ENCODE results near the gene TENT4A. TPM values are rescaled to one million over a fixed set of nuclear protein-coding genes. Genes with fewer than 3 reads are reported as not detected.

TENT4A gene
- total RNA-seq, 6 experiments from 2014 or later, result 19.8 to 23.8 (median 21.7) TPM

DNA sequence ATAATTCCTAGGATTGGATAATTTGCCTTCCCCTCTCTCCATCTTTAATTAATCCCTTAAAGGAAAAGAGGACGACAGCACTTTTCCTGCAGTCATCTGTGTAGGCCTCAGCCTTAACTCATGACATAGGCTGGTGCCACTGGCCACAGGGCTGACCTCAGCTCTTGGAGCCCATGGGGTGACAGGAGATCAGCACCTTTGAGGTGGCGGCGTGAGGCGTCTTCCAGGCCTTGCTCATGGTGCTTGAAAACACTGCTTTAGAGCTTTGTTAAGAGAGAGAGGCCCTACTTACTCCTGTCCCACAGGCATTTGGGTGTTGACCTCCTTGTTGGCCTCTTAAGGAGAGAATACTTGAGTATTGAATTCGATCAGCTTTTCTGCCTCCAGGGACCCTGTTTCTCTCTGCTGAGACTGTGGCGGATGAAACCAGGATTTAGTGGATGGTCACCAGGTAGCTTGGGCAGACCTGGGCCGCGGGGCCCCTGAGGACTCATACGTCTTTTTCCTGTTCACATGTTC, 23.4 kb downstream of the TENT4A start:
- Mint-ChIP-seq H3K27me3 (ENCODE audit: insufficient read depth) (no peaks in the 10 kb centered on the region), H3K27ac (peak overlapping the region; percentile 42)

DNA sequence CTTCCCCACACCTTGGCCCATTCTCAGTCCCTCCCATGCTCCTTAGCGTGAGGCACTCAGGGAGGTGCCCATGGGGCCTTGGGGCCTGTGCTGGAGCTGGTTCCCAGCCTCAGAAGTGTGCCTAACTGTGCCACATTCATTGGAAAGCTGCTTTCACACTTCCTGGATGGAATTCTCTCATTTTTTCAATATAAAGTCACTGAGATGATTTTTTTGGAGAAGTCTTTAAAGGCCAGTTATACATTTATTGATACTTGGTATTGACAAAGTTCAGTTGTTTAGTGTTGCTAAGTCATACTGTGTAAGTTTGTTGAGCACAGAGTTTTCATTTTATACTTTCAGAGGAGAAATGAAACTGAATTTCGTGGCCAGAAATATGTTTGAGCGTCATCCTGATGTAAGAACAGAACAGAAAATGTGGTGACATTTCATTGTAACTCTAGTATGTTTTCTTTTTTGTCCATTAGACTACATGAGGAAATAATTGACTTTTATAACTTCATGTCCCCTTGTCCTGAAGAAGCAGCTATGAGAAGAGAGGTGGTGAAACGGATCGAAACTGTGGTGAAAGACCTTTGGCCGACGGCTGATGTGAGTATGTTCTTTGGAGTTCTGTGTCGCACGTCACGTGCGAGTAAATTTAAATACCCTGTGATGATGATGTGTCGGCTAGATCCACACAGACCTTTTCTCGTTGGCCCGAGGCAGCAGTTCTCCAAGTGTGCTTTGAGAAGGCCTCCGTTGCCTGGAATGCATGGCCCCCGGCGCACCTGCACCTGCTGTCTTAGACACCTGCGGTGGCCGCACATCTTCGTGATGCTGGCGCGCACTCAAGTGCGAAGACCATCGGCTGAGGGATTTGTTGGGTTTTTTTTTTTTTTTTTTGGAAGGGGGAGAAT, 24.1 kb downstream of the TENT4A start:
- no peak for DNase-seq

More for the DNA sequence above, 23.4 kb downstream of the TENT4A start:
- DNase-seq, result no peak
- peaks cover 13% of the 10 kb centered on the region for H3K36me3 Mint-ChIP-seq (ENCODE audit: low read depth)
- H3K4me3 Mint-ChIP-seq, result no peak overlapping the region
- H3K4me1 Mint-ChIP-seq (ENCODE audit: low read depth), result peaks cover 54% of the 10 kb centered on the region
- no peaks in the 10 kb centered on the region for H3K9me3 Mint-ChIP-seq
- TF ChIP-seq, protein P1, sequence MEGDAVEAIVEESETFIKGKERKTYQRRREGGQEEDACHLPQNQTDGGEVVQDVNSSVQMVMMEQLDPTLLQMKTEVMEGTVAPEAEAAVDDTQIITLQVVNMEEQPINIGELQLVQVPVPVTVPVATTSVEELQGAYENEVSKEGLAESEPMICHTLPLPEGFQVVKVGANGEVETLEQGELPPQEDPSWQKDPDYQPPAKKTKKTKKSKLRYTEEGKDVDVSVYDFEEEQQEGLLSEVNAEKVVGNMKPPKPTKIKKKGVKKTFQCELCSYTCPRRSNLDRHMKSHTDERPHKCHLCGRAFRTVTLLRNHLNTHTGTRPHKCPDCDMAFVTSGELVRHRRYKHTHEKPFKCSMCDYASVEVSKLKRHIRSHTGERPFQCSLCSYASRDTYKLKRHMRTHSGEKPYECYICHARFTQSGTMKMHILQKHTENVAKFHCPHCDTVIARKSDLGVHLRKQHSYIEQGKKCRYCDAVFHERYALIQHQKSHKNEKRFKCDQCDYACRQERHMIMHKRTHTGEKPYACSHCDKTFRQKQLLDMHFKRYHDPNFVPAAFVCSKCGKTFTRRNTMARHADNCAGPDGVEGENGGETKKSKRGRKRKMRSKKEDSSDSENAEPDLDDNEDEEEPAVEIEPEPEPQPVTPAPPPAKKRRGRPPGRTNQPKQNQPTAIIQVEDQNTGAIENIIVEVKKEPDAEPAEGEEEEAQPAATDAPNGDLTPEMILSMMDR (IDR thresholded peaks at IDR 0.05), result no peak

DNA sequence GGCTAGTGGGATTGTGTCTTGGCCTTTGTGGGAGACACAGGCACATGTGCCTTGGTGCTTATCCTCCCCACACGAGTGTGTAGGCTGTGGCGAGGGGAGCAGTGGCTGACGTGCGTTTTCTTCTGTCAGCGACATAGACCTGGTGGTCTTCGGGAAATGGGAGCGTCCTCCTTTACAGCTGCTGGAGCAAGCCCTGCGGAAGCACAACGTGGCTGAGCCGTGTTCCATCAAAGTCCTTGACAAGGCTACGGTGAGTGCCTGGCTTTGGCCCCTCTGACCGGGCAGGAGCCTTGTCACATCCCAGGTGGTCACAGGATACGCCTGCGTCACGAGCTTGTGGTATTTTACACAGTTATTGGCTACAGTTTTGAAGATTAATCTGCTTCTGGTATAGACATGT, 26.4 kb downstream of the TENT4A start:
- peaks cover 25% of the 10 kb centered on the region for H3K4me1 Mint-ChIP-seq (ENCODE audit: low read depth)
- H3K27me3 Mint-ChIP-seq (ENCODE audit: insufficient read depth), result no peaks in the 10 kb centered on the region
- H3K4me3 Mint-ChIP-seq, result no peak overlapping the region
- H3K27ac Mint-ChIP-seq, result no peak overlapping the region
- TF ChIP-seq, protein P1 (IDR thresholded peaks at IDR 0.05), result no peak
- H3K9me3 Mint-ChIP-seq, result no peaks in the 10 kb centered on the region
- H3K36me3 Mint-ChIP-seq (ENCODE audit: low read depth), result peaks cover 22% of the 10 kb centered on the region
- no peak for DNase-seq

More for the DNA sequence above, 24.1 kb downstream of the TENT4A start:
- Mint-ChIP-seq H3K4me3 (no peak overlapping the region), H3K27me3 (ENCODE audit: insufficient read depth) (no peaks in the 10 kb centered on the region), H3K36me3 (ENCODE audit: low read depth) (peaks cover 13% of the 10 kb centered on the region), H3K9me3 (no peaks in the 10 kb centered on the region), H3K4me1 (ENCODE audit: low read depth) (peaks cover 47% of the 10 kb centered on the region), H3K27ac (peak overlapping the region; percentile 42)
- TF ChIP-seq, protein P1 (IDR thresholded peaks at IDR 0.05), result no peak

DNA sequence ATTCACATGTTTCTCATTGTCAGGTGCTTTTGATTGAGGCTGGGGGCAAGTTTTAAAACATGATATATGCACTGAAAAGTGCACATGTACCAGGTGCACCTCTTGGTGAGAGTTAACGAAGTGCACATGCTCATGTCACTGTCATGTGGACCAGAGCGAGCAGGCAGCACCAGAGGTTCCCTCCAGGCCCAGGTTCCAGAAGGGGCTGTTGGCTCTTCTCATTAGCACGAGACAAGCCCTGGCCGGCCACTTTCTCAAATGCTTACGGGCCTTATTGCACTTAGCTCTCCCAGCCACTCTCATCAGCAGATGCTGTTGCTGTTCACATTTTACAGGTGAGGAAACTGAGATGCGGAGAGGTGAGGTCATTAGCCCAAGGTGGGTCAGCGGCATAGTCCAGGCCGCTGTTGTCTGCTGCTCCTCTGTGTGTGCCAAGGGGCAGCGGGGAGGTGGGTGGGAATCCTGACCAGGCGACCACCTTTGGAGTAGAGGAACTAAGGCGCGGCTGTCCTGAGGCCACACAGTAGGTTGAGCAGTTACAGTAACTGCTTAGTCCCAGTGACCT, 27.4 kb downstream of the TENT4A start:
- Mint-ChIP-seq H3K27me3 (ENCODE audit: insufficient read depth) (no peaks in the 10 kb centered on the region), H3K4me3 (no peak overlapping the region), H3K27ac (no peak overlapping the region), H3K36me3 (ENCODE audit: low read depth) (peaks cover 22% of the 10 kb centered on the region), H3K4me1 (ENCODE audit: low read depth) (peaks cover 14% of the 10 kb centered on the region), H3K9me3 (no peaks in the 10 kb centered on the region)
- TF ChIP-seq, protein P1 (IDR thresholded peaks at IDR 0.05), result no peak
- DNase-seq, result no peak

DNA sequence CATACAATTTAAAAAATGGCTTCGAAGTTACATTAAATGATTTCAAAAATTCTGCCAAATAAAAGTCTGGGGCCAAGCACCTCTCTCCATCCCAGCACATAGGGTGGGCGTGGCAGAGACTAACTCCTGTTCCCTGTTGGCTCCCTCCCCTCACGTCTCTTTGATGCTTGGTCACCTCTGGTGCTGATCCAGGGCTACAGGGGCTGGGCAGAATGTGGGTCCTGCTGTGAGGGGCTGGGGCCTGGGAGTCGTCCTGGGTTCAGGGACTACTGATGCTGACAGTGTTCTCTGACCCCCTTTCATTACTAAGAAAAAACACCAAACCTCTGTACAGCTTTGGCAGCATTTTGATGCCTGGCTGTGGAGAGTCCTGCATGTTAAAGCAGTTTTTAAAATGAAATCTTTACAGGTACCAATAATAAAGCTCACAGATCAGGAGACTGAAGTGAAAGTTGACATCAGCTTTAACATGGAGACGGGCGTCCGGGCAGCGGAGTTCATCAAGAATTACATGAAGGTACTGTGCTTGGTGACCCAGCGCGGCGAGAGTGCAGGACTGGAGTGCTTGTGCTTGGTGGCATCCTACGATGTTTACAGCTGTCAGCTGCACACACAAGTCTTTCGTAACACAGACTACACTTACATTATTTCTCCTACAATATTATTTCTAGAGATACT, 29.0 kb downstream of the TENT4A start:
- Mint-ChIP-seq H3K9me3 (no peaks in the 10 kb centered on the region), H3K27me3 (ENCODE audit: insufficient read depth) (no peaks in the 10 kb centered on the region), H3K4me3 (no peak overlapping the region), H3K4me1 (ENCODE audit: low read depth) (peaks cover 7% of the 10 kb centered on the region), H3K27ac (no peak overlapping the region), H3K36me3 (ENCODE audit: low read depth) (peaks cover 25% of the 10 kb centered on the region)
- no peak for DNase-seq
- TF ChIP-seq, protein P1 (IDR thresholded peaks at IDR 0.05), result no peak

Measured in HFFc6 (cell line).